OCI-LY7 (cell line): Measurements from ENCODE around the gene NOS3.

Source experiments
- EZH2phosphoT487 ChIP-seq: fragments of 200-600 bp; sonication (generic); IDR thresholded peaks from 2 replicates; pipeline ENCODE4 v1.6.1; 2018; ENCODE audit warnings: low read depth, borderline replicate concordance, mild to moderate bottlenecking, mixed run types, antibody characterized with exemption, low read length, moderate library complexity, mixed read lengths
- TF ChIP-seq, protein P1 (sequence below): fragments of 200-600 bp; sonication (generic); conservative IDR thresholded peaks from 2 replicates; pipeline ENCODE4 v1.5.1; 2014; ENCODE audit warnings: mild to moderate bottlenecking, antibody characterized with exemption, low read length, moderate library complexity, mixed read lengths

DNA sequence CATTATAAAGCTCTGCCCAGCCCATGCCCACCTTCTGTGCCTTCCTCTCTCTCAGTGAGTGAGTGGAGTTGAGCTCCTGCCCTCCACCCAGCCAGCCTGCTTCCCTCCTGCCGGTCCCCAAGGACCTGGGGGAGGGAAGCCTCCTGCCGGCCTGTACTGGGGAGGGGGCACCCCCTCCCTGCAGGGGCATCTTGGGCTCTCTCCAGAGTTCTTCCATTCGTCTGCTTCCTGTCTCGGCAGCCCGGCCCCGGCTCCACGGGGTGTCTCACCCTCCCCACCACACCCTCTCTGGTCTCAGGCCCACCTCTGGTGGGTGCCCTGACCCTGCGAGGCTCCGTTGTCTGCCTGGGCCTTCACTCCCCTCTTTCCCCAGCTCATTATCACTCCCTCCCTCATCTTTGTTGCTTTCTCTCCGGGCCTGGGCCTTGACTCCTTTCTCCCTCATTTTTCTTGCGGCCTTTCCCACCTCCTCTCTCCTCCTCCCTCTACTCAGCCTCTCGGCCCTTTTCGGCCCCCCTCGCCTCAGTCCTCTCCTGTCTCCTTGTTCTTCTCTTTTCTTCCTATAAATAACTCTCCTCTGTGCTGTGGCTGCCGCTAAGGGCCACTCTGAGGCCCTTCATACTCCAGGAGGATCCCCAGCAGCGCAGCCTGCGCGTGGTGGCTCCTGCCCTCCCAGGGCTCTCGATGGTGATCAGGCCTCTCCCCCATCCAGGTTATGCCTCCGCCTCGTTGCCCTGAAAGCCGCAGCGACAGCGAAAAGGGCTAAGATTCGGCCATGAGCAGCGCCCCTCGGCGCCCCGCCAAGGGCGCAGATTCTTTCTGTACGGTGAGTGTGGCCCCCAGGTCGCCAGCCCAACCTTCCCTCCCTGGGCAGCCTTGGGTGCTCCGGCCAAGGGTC is 70.6 kb downstream of the NOS3 start:
- TF ChIP-seq, protein P1, sequence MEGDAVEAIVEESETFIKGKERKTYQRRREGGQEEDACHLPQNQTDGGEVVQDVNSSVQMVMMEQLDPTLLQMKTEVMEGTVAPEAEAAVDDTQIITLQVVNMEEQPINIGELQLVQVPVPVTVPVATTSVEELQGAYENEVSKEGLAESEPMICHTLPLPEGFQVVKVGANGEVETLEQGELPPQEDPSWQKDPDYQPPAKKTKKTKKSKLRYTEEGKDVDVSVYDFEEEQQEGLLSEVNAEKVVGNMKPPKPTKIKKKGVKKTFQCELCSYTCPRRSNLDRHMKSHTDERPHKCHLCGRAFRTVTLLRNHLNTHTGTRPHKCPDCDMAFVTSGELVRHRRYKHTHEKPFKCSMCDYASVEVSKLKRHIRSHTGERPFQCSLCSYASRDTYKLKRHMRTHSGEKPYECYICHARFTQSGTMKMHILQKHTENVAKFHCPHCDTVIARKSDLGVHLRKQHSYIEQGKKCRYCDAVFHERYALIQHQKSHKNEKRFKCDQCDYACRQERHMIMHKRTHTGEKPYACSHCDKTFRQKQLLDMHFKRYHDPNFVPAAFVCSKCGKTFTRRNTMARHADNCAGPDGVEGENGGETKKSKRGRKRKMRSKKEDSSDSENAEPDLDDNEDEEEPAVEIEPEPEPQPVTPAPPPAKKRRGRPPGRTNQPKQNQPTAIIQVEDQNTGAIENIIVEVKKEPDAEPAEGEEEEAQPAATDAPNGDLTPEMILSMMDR: no peak
- TF ChIP-seq EZH2phosphoT487: no peak
